ENCODE data around the gene C16orf96. TPM values are rescaled to one million over a fixed set of nuclear protein-coding genes. Genes with fewer than 3 reads are reported as not detected.

The C16orf96 gene
- total and polyA plus RNA-seq, 2 of the 13 experiments (the other 11 are each of a cell fraction or from before 2014, with no cell fraction given) = 0.03 TPM; not detected in 1

DNA sequence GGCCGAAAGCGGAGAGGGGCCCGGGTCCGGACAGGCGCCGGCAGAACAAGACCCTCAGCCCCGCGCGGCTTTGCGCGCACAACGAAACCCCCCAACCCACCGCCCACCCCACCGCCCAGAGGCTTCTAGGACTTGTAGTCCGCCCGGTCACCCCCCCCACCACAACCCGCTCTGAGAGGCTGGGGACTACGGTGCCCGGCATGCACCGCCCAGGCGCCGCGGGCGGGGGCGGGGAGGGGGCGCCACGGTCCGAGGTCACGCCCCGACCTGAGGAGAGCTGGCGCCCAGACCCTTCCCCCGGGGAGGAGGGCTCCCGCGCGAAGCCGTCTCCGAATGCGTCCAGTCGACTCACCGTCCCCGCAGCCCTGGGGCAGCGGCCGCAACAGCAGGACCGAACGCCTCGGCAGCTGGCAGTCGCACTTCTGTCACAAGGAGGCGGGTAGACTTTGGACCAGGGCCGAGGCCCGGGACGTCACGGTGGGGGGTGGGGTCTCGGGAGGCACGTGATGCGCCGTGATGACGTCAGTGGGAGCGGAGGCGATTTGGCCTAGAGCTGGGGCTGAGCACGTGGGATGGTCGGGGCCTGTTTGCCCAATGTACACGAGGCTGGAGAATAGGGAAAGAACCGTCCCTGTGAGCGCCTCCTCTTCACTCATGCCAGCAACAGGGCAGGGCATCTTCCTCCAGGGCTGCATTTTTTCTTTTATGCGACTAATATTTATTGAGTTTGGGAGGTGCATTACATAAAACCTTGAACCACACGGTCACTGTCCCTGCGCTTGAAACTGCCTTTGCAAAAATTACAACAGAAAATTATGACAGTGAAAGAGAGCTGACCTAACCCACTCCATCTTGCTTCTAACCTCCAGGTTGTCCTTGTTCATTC lies 17.5 kb upstream of the C16orf96 start, which contains the start of gene CDIP1 (continued):
- peak; percentile 80 for TF ChIP-seq PHF21A (CRISPR knock-in tag; IDR thresholded peaks at IDR 0.05)
- peak; percentile 95 for TF ChIP-seq ZNF788 (CRISPR knock-in tag; IDR thresholded peaks at IDR 0.05; ENCODE audit: borderline replicate concordance)
- TF ChIP-seq, protein P1, sequence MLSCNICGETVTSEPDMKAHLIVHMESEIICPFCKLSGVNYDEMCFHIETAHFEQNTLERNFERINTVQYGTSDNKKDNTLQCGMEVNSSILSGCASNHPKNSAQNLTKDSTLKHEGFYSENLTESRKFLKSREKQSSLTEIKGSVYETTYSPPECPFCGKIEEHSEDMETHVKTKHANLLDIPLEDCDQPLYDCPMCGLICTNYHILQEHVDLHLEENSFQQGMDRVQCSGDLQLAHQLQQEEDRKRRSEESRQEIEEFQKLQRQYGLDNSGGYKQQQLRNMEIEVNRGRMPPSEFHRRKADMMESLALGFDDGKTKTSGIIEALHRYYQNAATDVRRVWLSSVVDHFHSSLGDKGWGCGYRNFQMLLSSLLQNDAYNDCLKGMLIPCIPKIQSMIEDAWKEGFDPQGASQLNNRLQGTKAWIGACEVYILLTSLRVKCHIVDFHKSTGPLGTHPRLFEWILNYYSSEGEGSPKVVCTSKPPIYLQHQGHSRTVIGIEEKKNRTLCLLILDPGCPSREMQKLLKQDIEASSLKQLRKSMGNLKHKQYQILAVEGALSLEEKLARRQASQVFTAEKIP (CRISPR knock-in tag; IDR thresholded peaks at IDR 0.05; ENCODE audit: borderline replicate concordance) = no peak
- peak; percentile 100 for TF ChIP-seq ZNF546 (CRISPR knock-in tag; conservative IDR thresholded peaks at IDR 0.05)
- 0 out of 2 replicates have a peak, but pooled peaks have one; percentile 17 for TF ChIP-seq ZKSCAN1 (IDR thresholded peaks at IDR 0.05; ENCODE audit: low read length)
- TF ChIP-seq RAD51 (IDR thresholded peaks at IDR 0.05; ENCODE audit: borderline replicate concordance) = peak; percentile 93
- peak; percentile 78 for TF ChIP-seq ZNF12 (CRISPR knock-in tag; IDR thresholded peaks at IDR 0.05)
- peak; percentile 98 for TF ChIP-seq SMAD3 (CRISPR knock-in tag; IDR thresholded peaks at IDR 0.05)
- TF ChIP-seq, protein P2, sequence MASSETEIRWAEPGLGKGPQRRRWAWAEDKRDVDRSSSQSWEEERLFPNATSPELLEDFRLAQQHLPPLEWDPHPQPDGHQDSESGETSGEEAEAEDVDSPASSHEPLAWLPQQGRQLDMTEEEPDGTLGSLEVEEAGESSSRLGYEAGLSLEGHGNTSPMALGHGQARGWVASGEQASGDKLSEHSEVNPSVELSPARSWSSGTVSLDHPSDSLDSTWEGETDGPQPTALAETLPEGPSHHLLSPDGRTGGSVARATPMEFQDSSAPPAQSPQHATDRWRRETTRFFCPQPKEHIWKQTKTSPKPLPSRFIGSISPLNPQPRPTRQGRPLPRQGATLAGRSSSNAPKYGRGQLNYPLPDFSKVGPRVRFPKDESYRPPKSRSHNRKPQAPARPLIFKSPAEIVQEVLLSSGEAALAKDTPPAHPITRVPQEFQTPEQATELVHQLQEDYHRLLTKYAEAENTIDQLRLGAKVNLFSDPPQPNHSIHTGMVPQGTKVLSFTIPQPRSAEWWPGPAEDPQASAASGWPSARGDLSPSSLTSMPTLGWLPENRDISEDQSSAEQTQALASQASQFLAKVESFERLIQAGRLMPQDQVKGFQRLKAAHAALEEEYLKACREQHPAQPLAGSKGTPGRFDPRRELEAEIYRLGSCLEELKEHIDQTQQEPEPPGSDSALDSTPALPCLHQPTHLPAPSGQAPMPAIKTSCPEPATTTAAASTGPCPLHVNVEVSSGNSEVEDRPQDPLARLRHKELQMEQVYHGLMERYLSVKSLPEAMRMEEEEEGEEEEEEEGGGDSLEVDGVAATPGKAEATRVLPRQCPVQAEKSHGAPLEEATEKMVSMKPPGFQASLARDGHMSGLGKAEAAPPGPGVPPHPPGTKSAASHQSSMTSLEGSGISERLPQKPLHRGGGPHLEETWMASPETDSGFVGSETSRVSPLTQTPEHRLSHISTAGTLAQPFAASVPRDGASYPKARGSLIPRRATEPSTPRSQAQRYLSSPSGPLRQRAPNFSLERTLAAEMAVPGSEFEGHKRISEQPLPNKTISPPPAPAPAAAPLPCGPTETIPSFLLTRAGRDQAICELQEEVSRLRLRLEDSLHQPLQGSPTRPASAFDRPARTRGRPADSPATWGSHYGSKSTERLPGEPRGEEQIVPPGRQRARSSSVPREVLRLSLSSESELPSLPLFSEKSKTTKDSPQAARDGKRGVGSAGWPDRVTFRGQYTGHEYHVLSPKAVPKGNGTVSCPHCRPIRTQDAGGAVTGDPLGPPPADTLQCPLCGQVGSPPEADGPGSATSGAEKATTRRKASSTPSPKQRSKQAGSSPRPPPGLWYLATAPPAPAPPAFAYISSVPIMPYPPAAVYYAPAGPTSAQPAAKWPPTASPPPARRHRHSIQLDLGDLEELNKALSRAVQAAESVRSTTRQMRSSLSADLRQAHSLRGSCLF (CRISPR knock-in tag; IDR thresholded peaks at IDR 0.05; ENCODE audit: borderline replicate concordance) = peak; percentile 98; the same call in 1 of the 2 replicates
- TF ChIP-seq, protein P3, sequence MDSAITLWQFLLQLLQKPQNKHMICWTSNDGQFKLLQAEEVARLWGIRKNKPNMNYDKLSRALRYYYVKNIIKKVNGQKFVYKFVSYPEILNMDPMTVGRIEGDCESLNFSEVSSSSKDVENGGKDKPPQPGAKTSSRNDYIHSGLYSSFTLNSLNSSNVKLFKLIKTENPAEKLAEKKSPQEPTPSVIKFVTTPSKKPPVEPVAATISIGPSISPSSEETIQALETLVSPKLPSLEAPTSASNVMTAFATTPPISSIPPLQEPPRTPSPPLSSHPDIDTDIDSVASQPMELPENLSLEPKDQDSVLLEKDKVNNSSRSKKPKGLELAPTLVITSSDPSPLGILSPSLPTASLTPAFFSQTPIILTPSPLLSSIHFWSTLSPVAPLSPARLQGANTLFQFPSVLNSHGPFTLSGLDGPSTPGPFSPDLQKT (CRISPR knock-in tag; IDR thresholded peaks at IDR 0.05; ENCODE audit: borderline replicate concordance) = no peak; the same call in 1 of the 2 replicates
- TF ChIP-seq ZNF292 (CRISPR knock-in tag; IDR thresholded peaks at IDR 0.05; ENCODE audit: borderline replicate concordance, low read depth) = peak; percentile 62; the same call in 1 of the 2 replicates
- TF ChIP-seq FOXJ3 (CRISPR knock-in tag; IDR thresholded peaks at IDR 0.05; ENCODE audit: borderline replicate concordance) = peak; percentile 65; the same call in 1 of the 2 replicates
- TF ChIP-seq, protein P4, sequence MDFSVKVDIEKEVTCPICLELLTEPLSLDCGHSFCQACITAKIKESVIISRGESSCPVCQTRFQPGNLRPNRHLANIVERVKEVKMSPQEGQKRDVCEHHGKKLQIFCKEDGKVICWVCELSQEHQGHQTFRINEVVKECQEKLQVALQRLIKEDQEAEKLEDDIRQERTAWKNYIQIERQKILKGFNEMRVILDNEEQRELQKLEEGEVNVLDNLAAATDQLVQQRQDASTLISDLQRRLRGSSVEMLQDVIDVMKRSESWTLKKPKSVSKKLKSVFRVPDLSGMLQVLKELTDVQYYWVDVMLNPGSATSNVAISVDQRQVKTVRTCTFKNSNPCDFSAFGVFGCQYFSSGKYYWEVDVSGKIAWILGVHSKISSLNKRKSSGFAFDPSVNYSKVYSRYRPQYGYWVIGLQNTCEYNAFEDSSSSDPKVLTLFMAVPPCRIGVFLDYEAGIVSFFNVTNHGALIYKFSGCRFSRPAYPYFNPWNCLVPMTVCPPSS (IDR thresholded peaks at IDR 0.05) = no peak
- TF ChIP-seq, protein P5, sequence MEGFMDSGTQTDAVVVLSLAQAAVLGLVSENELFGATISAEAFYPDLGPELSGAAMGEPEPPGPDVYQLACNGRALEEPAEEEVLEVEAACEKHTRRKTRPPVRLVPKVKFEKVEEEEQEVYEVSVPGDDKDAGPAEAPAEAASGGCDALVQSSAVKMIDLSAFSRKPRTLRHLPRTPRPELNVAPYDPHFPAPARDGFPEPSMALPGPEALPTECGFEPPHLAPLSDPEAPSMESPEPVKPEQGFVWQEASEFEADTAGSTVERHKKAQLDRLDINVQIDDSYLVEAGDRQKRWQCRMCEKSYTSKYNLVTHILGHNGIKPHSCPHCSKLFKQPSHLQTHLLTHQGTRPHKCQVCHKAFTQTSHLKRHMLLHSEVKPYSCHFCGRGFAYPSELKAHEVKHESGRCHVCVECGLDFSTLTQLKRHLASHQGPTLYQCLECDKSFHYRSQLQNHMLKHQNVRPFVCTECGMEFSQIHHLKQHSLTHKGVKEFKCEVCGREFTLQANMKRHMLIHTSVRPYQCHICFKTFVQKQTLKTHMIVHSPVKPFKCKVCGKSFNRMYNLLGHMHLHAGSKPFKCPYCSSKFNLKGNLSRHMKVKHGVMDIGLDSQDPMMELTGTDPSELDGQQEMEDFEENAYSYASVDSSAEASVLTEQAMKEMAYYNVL (CRISPR knock-in tag; IDR thresholded peaks at IDR 0.05; ENCODE audit: borderline replicate concordance) = peak; percentile 76
- peak; percentile 100 for TF ChIP-seq ZNF724P (CRISPR knock-in tag; IDR thresholded peaks at IDR 0.05; ENCODE audit: borderline replicate concordance)

All from HepG2 (cell line).